GM10847 (cell line): Measurements from ENCODE around the gene NKD1.

Experiments
- POLR2A ChIP-seq: IDR thresholded peaks from 2 replicates; pipeline ENCODE4 v1.6.1; 2011; ENCODE audit not compliant: insufficient read length; ENCODE audit errors: extremely low read depth

NKD1 gene

GRCh38 chr16:50516401-50516800, 31.8 kb upstream of the NKD1 start:
- TF ChIP-seq POLR2A = no peak

GRCh38 chr16:50516890-50517289, 31.3 kb upstream of the NKD1 start:
- no peak for TF ChIP-seq POLR2A

- no peak for TF ChIP-seq POLR2A
These were observed 30.5 kb upstream of the NKD1 start for GRCh38 chr16:50517450-50518252.

GRCh38 chr16:50519001-50519400, 29.2 kb upstream of the NKD1 start:
- no peak for TF ChIP-seq POLR2A

- TF ChIP-seq POLR2A = no peak
These were observed 28.6 kb upstream of the NKD1 start for GRCh38 chr16:50519602-50520001.

- no peak for TF ChIP-seq POLR2A
These were observed 27.5 kb upstream of the NKD1 start for GRCh38 chr16:50520451-50521245.

- TF ChIP-seq POLR2A = no peak
These were observed 26.8 kb upstream of the NKD1 start for GRCh38 chr16:50521246-50521900.

- no peak for TF ChIP-seq POLR2A
These were observed 25.9 kb upstream of the NKD1 start for GRCh38 chr16:50522324-50522723.

GRCh38 chr16:50523710-50524109, 24.5 kb upstream of the NKD1 start:
- no peak for TF ChIP-seq POLR2A

GRCh38 chr16:50525262-50525661, 22.9 kb upstream of the NKD1 start:
- TF ChIP-seq POLR2A = no peak

GRCh38 chr16:50525716-50526115, 22.5 kb upstream of the NKD1 start:
- TF ChIP-seq POLR2A = no peak

- TF ChIP-seq POLR2A = no peak
These were observed 21.9 kb upstream of the NKD1 start for GRCh38 chr16:50526249-50526648.

- TF ChIP-seq POLR2A = no peak
These were observed 21.4 kb upstream of the NKD1 start for GRCh38 chr16:50526796-50527195.

- no peak for TF ChIP-seq POLR2A
These were observed 19.4 kb upstream of the NKD1 start for GRCh38 chr16:50528820-50529219.

- TF ChIP-seq POLR2A = no peak
These were observed 18.9 kb upstream of the NKD1 start for GRCh38 chr16:50529334-50529733.
